Measurements from ENCODE around the gene EPC2.

DNA sequence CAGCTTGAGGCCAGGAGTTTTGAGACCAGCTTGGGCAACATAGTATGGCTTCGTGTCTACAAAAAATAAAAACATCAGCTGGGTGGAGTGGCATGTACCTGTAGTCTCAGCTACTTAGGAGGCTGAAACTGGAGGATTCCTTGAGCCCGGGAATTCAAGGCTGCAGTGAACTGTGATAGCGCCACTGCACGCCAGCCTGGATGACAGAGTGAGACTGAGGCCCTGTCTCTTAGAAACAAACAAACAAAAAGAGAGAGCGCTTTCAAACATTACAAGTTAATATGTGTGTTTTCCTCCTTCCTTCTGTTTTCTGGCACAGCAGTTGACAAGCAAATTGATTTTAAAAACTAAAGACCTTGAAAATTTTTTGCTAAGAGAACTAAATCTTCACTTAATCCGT is 9.9 kb downstream of the EPC2 start:
- TF ChIP-seq, protein P1, sequence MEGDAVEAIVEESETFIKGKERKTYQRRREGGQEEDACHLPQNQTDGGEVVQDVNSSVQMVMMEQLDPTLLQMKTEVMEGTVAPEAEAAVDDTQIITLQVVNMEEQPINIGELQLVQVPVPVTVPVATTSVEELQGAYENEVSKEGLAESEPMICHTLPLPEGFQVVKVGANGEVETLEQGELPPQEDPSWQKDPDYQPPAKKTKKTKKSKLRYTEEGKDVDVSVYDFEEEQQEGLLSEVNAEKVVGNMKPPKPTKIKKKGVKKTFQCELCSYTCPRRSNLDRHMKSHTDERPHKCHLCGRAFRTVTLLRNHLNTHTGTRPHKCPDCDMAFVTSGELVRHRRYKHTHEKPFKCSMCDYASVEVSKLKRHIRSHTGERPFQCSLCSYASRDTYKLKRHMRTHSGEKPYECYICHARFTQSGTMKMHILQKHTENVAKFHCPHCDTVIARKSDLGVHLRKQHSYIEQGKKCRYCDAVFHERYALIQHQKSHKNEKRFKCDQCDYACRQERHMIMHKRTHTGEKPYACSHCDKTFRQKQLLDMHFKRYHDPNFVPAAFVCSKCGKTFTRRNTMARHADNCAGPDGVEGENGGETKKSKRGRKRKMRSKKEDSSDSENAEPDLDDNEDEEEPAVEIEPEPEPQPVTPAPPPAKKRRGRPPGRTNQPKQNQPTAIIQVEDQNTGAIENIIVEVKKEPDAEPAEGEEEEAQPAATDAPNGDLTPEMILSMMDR (IDR thresholded peaks at IDR 0.05; ENCODE audit: low read depth, low read length, poor library complexity, severe bottlenecking): no peak
- no peak for TF ChIP-seq EZH2phosphoT487 (IDR thresholded peaks at IDR 0.05; ENCODE audit: borderline replicate concordance, low read length)
